ENCODE data around the gene SULT1C2. TPM values are rescaled to one million over a fixed set of nuclear protein-coding genes. Genes with fewer than 3 reads are reported as not detected.

The SULT1C2 gene
- total RNA-seq, 2 donors from 2014 or later, result 1.9 TPM; not detected in 1

DNA sequence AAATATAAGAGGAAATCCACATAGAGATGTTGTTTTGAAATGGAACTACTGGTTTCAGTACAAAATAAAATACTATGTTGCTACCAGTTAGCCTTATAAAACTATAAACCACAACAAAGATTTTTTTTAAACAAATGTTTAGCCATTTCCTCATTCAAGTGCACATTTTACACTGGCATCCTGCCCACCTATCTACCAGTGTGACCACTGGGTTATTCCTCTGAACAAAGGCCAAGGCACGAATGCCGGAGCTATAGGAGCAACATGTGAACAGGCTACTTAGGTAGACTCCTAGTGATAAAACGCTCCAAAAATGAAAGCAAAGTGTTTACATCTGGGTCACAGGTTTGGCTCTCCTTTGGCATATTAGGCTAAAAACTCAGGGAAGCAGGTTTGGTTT, 57.3 kb downstream of the SULT1C2 start:
- no peak for DNase-seq (ENCODE audit: low spot score)
- TF ChIP-seq CTCF (IDR thresholded peaks at IDR 0.05), result no peak
- Histone ChIP-seq H3K27ac (no peak overlapping the region), H3K4me1 (no peaks in the 10 kb centered on the region), H3K4me3 (no peak overlapping the region), H3K27me3 (no peaks in the 10 kb centered on the region), H3K36me3 (no peaks in the 10 kb centered on the region), H3K9me3 (no peaks in the 10 kb centered on the region)

DNA sequence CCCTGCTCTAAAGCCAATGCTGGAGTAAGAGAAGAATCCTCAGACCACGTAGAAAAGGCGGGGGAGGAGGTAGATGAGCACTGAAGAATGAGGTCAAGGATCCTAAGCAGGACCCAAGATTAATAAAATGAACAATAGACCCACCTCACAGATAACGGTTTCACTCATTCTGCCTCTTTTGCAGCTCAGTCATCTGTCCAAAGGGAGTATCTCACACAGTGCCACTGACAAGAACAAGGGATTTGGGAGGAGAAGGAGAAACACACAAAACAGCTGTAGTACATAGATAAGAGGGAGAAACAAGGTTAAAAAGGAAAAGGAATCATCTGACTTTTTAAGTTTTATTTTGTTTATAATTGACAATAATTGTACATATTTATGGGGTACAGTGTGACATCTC, 58.1 kb downstream of the SULT1C2 start:
- no peaks in the 10 kb centered on the region for H3K27me3 ChIP-seq
- no peak for TF ChIP-seq CTCF (IDR thresholded peaks at IDR 0.05)

GRCh38 chr2:108347786-108348185, 59.1 kb downstream of the SULT1C2 start:
- TF ChIP-seq CTCF (IDR thresholded peaks at IDR 0.05), result no peak
- no peak overlapping the region for H3K4me3 ChIP-seq
- no peaks in the 10 kb centered on the region for H3K4me1 ChIP-seq
- DNase-seq (ENCODE audit: low spot score), result no peak
- H3K36me3 ChIP-seq, result no peaks in the 10 kb centered on the region
- no peaks in the 10 kb centered on the region for H3K27me3 ChIP-seq
- H3K27ac ChIP-seq, result no peak overlapping the region
- H3K9me3 ChIP-seq, result no peaks in the 10 kb centered on the region

More for the DNA sequence above, 58.1 kb downstream of the SULT1C2 start:
- Histone ChIP-seq H3K4me3 (no peak overlapping the region), H3K9me3 (no peaks in the 10 kb centered on the region), H3K36me3 (no peaks in the 10 kb centered on the region), H3K4me1 (no peaks in the 10 kb centered on the region), H3K27ac (no peak overlapping the region)
- no peak for DNase-seq (ENCODE audit: low spot score)

DNA sequence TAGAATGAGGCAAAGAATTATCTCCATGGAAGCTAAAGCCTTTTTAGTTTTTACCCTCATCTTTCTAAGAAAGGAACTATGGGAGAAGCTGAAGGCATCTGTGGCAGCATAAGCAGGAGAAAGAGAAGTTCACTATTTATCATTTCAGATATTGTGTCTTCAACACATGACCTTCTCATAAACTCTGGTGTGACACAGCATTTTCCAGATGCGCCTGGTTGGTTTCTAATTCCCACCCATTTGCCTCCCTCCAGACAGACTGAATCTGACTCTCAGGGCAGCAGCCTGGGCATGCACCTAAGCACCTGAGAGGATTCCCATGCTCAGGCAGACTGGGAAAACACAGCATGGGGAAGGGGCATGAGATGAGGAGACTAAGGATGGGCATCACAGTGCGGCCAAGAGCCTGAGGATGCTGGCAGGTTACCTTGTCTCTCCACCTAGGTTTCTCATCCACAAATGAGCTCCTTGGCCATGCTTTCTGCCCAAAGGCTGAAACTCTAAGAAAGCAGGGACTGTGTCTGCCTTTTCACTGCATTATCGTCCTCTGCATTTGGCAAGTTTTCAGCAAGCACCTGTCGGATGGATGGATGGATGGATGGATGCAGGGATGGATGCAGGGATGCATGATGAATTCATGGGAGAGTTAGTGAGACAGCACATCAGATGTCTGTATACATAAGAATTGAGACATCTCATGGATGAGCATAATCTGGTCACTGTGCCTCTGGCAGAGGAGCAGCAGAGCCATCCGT, 60.3 kb downstream of the SULT1C2 start:
- TF ChIP-seq CTCF (IDR thresholded peaks at IDR 0.05), result no peak
- Histone ChIP-seq H3K27me3 (no peaks in the 10 kb centered on the region), H3K4me3 (no peak overlapping the region), H3K4me1 (no peaks in the 10 kb centered on the region), H3K9me3 (no peaks in the 10 kb centered on the region), H3K27ac (no peak overlapping the region), H3K36me3 (no peaks in the 10 kb centered on the region)
- DNase-seq (ENCODE audit: low spot score), result no peak

DNA sequence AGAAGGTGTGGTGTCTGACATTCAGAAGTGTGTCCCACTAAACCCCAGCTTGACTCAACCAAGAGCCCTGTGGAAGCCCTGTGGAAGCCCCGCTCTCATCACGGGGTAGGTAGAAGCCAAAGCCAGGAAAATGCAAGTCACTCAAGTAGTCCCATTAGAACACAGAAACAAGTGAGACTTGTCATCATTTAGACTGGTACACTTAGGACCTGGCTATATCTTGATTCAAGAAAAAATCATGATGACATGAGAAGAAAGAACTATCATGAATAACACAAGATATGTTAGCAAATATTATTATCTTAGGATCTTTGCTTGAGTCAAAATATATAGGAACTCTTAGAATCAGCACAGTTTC, 60.9 kb downstream of the SULT1C2 start:
- no peak for DNase-seq (ENCODE audit: low spot score)
- H3K27ac ChIP-seq, result no peak overlapping the region
- no peak for TF ChIP-seq CTCF (IDR thresholded peaks at IDR 0.05)
- no peaks in the 10 kb centered on the region for H3K27me3 ChIP-seq
- no peaks in the 10 kb centered on the region for H3K4me1 ChIP-seq
- H3K4me3 ChIP-seq, result no peak overlapping the region
- no peaks in the 10 kb centered on the region for H3K36me3 ChIP-seq
- H3K9me3 ChIP-seq, result no peaks in the 10 kb centered on the region

DNA sequence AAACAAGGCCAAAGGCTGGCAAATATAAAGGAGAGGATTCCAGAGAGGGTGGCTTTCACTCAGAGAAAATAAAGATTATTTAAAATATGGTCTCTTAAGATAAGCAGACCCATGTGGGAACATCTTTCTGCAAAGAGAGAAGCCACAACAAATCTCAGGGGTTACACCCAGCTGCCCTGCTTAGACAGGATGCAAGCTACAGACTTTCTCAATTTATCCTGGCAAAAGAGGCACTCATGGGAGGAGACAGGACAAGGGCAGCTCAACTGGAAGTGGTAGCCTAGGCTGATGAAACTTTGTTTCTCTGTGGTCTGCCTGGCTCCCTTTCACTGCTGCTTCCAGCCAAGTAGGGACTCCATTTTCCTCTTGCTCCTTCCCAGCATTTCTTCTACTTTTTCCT, 63.2 kb downstream of the SULT1C2 start:
- Histone ChIP-seq H3K27me3 (no peaks in the 10 kb centered on the region), H3K4me1 (no peaks in the 10 kb centered on the region), H3K9me3 (no peaks in the 10 kb centered on the region), H3K36me3 (no peaks in the 10 kb centered on the region), H3K27ac (no peak overlapping the region), H3K4me3 (no peak overlapping the region)
- TF ChIP-seq CTCF (IDR thresholded peaks at IDR 0.05), result no peak
- DNase-seq (ENCODE audit: low spot score), result no peak

Data from right atrium auricular region (tissue), 2 donors.